Upper lobe of left lung (tissue), 6 donors: ENCODE results near the gene ERAL1. TPM values are rescaled to one million over a fixed set of nuclear protein-coding genes. Genes with fewer than 3 reads are reported as not detected.

Experiments
- ATAC-seq, 2 donors: fragments of 200-7000 bp; cut with Tn5 transposase; one replicate each; pipeline ENCODE4 v1.9.1; 2022; ENCODE audit warnings: mild to moderate bottlenecking in 2 of 2, moderate library complexity in 2 of 2; ENCODE audit not compliant: low FRiP score in 2 of 2
- DNase-seq, 2 donors: peaks; one replicate each; pipeline ENCODE4 v3.0.0-alpha.2; 2019 to 2020
- H3K27ac ChIP-seq, 4 donors: fragments of 200-600 bp; sonication (generic); one replicate each; pipeline ENCODE4 v1.5.1; 2016 to 2019
- H3K27me3 ChIP-seq, 4 donors: fragments of 200-600 bp; sonication (generic); one replicate each; pipeline ENCODE4 v1.5.1; 2017 to 2019
- H3K36me3 ChIP-seq, 4 donors: fragments of 200-600 bp; sonication (generic); one replicate each; pipeline ENCODE4 v1.5.1; 2016 to 2019
- H3K4me1 ChIP-seq, 4 donors: fragments of 200-600 bp; sonication (generic); one replicate each; pipeline ENCODE4 v1.5.1; 2018 to 2019
- H3K4me3 ChIP-seq, 4 donors: fragments of 200-600 bp; sonication (generic); one replicate each; pipeline ENCODE4 v1.5.1; 2017 to 2019; ENCODE audit warnings: mild to moderate bottlenecking in 2 of 4, moderate library complexity in 1 of 4
- H3K9me3 ChIP-seq, 4 donors: fragments of 200-600 bp; sonication (generic); one replicate each; pipeline ENCODE4 v1.5.1; 2018 to 2019
- EP300 ChIP-seq, 4 donors: sonication (generic); formaldehyde crosslinking; IDR thresholded peaks; one replicate each; pipeline ENCODE4 v1.5.1; 2017; ENCODE audit warnings: antibody characterized with exemption in 4 of 4, control low read depth in 2 of 4
- POLR2A ChIP-seq, 4 donors: fragments of 450-650 bp; IDR thresholded peaks; one replicate each; pipeline ENCODE4 v1.5.1; 2016 to 2017; ENCODE audit warnings: antibody characterized with exemption in 4 of 4, mild to moderate bottlenecking in 2 of 4
- POLR2AphosphoS5 ChIP-seq, 2 donors: sonication (generic); formaldehyde crosslinking; IDR thresholded peaks; one replicate each; pipeline ENCODE4 v1.5.1; 2017; ENCODE audit warnings: antibody characterized with exemption in 2 of 2
- WGBS, 2 donors: methylation state at CpG; one replicate each; pipeline ENCODE4 v1.1.5; 2017 to 2018; 5-methylcytosine and 5-hydroxymethylcytosine counted together
- total RNA-seq, 6 donors: library from RNA; depleted of rRNA in 4 of 6; stranded (reverse); fragments of >200 nt in 4 of 6; gene quantifications; one replicate each; pipeline versions ENCODE4 v1.1.0 to v1.2.1, GENCODE V29; 2016 to 2021
- TF ChIP-seq, protein P1 (sequence below), 6 experiments: fragments of 450-650 bp in 4 of 6; fragments of 200-600 bp in 2 of 6; sonication (generic) in 2 of 6; IDR thresholded peaks; one replicate each; pipeline ENCODE4 v1.5.1; 2016 to 2019; ENCODE audit warnings: antibody characterized with exemption in 6 of 6
- donor health status: DM: no; HTN: no; CAD: no; lungs with moderate emphysema.
- donor health status: DM: no; HTN: yes; CAD: no; lungs with severe emphysema.

ERAL1 gene
- total RNA-seq, 6 donors from 2014 or later: 22.4 to 41.3 (median 27.7) TPM

DNA sequence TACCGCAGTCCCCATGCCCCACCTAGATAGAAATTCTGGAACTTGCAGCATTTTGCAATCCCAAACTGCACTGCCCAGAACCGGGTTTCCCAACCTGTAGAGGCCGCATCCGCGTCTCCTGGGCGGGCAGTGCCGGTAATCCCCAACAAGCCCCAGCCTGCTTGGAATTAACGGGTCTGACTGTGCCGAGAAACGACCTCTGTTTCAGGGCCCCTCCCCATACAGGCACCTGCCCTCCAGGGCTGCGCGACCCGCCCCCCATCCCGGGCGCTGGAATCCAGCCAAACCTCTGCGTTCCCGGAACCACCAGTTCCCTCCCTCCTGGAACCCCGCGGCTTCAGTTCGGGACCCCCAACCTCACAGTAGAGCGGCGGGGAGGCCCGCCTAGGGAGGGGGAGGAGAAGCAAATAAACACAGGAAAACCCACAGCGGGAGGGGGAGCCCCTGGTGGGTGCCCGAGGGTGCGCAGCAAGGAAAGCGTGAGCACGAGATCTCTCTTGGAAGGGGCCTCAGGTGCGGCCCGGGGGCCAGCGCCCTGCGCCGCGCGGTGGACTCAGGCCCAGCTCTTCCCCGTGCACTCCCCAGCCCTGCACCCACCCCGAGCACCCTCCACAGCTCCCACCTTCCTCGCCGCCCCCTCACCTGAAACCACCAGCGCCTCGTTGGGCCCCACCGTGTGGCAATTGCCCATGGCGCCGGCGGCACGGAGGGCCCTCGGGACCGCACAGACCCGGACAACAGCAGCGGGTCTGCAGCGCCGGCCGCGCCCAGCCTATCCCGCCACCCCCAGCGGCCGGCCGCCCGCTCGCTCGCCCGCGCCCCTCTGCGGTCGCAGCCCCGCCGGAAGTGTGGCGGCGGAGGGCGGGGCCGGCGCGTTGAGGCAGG is 42.3 kb downstream of the ERAL1 start, which contains the start of gene FLOT2:
TSS of gene FLOT2 (minus strand) at position 850 of the 885 bp plus-strand sequence. CDS start at position 691, 159 bp downstream.
- 1% methylated on average over 13 to 23 of the region's 73 CpGs for WGBS, 2 donors
- peaks cover 48 to 70% (median 57%) of the 10 kb centered on the region in 4 donors for H3K4me1 ChIP-seq
- no peaks in the 10 kb centered on the region for H3K36me3 ChIP-seq
- peak; percentile 86 to 93 for DNase-seq
- no peaks in the 10 kb centered on the region for H3K9me3 ChIP-seq
- H3K27me3 ChIP-seq: no peaks in the 10 kb centered on the region
- H3K4me3 ChIP-seq: peak within 1 kb of the TSS; percentile 81 to 96 (median 94)
- TF ChIP-seq, protein P1, sequence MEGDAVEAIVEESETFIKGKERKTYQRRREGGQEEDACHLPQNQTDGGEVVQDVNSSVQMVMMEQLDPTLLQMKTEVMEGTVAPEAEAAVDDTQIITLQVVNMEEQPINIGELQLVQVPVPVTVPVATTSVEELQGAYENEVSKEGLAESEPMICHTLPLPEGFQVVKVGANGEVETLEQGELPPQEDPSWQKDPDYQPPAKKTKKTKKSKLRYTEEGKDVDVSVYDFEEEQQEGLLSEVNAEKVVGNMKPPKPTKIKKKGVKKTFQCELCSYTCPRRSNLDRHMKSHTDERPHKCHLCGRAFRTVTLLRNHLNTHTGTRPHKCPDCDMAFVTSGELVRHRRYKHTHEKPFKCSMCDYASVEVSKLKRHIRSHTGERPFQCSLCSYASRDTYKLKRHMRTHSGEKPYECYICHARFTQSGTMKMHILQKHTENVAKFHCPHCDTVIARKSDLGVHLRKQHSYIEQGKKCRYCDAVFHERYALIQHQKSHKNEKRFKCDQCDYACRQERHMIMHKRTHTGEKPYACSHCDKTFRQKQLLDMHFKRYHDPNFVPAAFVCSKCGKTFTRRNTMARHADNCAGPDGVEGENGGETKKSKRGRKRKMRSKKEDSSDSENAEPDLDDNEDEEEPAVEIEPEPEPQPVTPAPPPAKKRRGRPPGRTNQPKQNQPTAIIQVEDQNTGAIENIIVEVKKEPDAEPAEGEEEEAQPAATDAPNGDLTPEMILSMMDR (IDR thresholded peaks at IDR 0.05): peak in 5 of 6 experiments; percentile 31 to 62 (median 44)
- TF ChIP-seq EP300 (IDR thresholded peaks at IDR 0.05) (peak in 3 of 4 donors; percentile 3 to 61 (median 21)), POLR2A (IDR thresholded peaks at IDR 0.05) (peak in 3 of 4 donors; percentile 46 to 81 (median 62)), POLR2AphosphoS5 (IDR thresholded peaks at IDR 0.05) (peak; percentile 51 to 73)
- H3K27ac ChIP-seq: peak within 1 kb of the TSS; percentile 96 to 97 (median 96)
- ATAC-seq: peak; percentile 81 to 88

DNA sequence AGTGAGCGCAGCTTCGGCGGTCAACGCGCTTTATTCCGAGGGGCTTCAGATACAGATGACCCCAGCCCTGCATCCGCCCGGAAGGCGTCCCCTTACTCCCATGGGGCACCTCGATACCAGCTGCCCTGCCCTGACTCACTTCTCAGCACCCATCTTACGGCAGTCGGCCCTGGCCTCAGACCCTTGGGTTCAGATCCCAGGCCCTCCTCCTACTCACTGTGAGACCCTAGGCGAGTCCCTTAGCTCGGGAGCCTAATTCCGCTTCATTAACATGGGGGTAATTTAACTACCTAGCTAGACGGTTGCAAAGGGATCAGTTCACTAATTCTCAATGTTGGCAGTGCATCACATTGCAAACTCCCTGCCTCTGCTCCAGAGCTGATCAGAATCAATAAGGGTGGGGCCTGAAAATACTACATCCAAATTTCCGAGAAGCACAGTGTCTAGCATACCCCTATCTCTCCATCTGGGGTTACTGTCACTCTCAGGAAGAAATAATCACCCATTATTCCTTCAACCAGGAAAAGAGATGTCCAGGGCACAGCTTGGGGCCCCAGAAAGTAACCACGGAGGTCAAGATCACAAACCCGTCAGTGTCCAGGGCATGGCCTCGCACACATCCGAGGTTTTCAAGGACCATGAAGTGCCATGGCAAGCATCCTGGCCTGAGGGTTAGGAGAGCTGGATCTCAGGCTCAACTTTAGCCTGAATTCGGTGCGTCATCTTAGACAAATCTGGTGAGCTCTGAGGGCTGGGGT is 43.1 kb downstream of the ERAL1 start:
- Histone ChIP-seq H3K4me1 (peaks cover 44 to 68% (median 50%) of the 10 kb centered on the region in 4 donors), H3K27ac (peak overlapping the region; percentile 96 to 97 (median 96)), H3K27me3 (no peaks in the 10 kb centered on the region), H3K36me3 (no peaks in the 10 kb centered on the region), H3K9me3 (no peaks in the 10 kb centered on the region), H3K4me3 (peak overlapping the region; percentile 81 to 96 (median 94))
- no peak for DNase-seq
- WGBS, 2 donors: 9 to 30% methylated on average over 13 to 16 of the region's 23 CpGs
- ATAC-seq: peak in 1 of 2 donors; percentile 3
- TF ChIP-seq POLR2A (IDR thresholded peaks at IDR 0.05) (peak in 1 of 4 donors; percentile 6), POLR2AphosphoS5 (IDR thresholded peaks at IDR 0.05) (no peak), EP300 (IDR thresholded peaks at IDR 0.05) (no peak)
- TF ChIP-seq, protein P1 (IDR thresholded peaks at IDR 0.05): no peak

DNA sequence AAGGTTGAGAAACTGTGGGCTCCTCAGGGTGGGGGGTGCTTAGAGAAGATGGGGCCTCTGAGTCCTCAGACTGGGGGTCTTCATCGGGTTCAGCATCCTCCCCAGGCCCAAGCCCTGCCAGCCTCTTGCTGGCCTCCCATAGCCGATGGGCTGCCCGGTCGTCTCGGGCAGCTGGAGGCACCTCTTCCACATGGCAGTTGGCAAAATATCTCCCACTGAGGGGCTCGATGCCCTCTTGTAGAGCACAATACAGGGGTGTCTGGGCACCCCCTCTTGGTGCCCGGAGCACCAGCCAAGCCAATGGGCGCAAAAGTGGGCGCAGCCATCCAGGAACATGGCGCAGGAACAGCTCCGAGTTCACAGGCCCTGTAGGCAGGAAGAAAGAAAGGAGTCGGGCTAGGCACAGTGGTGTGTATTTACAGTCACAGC is 43.7 kb downstream of the ERAL1 start:
- H3K9me3 ChIP-seq: no peaks in the 10 kb centered on the region
- H3K27me3 ChIP-seq: no peaks in the 10 kb centered on the region
- peak overlapping the region; percentile 96 to 97 (median 96) for H3K27ac ChIP-seq
- H3K36me3 ChIP-seq: no peaks in the 10 kb centered on the region
- DNase-seq (no peak), ATAC-seq (no peak)
- peak overlapping the region in 1 of 4 donors; percentile 92 for H3K4me3 ChIP-seq
- TF ChIP-seq POLR2A (IDR thresholded peaks at IDR 0.05) (no peak), POLR2AphosphoS5 (IDR thresholded peaks at IDR 0.05) (no peak), EP300 (IDR thresholded peaks at IDR 0.05) (no peak)
- TF ChIP-seq, protein P1 (IDR thresholded peaks at IDR 0.05): no peak
- WGBS, 2 donors: 79 to 84% methylated on average over 6 to 9 of the region's 12 CpGs
- H3K4me1 ChIP-seq: peaks cover 41 to 68% (median 50%) of the 10 kb centered on the region in 4 donors

DNA sequence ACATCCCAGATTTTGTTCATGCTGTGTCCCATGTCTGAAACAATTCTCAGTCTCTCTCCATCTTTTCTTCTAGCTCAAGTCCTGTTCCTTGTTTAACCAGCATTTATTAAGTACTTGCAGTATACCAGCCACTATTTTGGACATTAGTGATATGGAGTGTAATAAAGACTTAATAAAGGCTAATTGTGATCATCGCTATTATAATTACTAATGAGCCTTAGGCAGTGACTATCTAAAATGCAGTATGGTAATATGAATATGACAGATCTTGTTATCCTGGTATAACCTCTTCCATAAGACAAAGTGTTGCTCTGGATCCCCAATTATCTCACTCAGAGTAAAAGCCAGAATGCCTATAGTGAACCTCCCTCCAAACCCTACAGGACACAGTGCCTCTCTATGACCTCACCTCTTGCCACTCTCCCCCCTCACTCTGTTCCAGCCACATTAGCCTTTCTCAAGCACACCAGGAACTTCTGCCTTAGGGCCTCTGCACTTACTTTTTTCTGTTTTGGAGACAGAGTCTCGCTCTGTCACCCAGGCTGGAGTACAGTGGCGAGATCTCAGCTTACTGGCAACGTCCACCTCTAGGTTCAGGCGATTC is 44.5 kb downstream of the ERAL1 start:
- TF ChIP-seq, protein P1 (IDR thresholded peaks at IDR 0.05): no peak
- TF ChIP-seq EP300 (IDR thresholded peaks at IDR 0.05): no peak
- no peak for TF ChIP-seq POLR2AphosphoS5 (IDR thresholded peaks at IDR 0.05)
- TF ChIP-seq POLR2A (IDR thresholded peaks at IDR 0.05): no peak
- no peaks in the 10 kb centered on the region for H3K27me3 ChIP-seq
- DNase-seq (no peak), ATAC-seq (no peak)
- no peaks in the 10 kb centered on the region for H3K9me3 ChIP-seq
- H3K4me1 ChIP-seq: peaks cover 36 to 68% (median 47%) of the 10 kb centered on the region in 4 donors
- WGBS, 2 donors: 92 to 96% methylated on average over 5 of the region's 5 CpGs
- H3K27ac ChIP-seq: peak overlapping the region in 2 of 4 donors; percentile 96
- no peak overlapping the region for H3K4me3 ChIP-seq
- no peaks in the 10 kb centered on the region for H3K36me3 ChIP-seq
